ENCODE data around the gene EIF2B5.

- TF ChIP-seq POLR2A (IDR thresholded peaks at IDR 0.05; ENCODE audit: low read depth, low read length) (no peak), TAF1 (IDR thresholded peaks at IDR 0.05; ENCODE audit: borderline replicate concordance, low read depth, low read length) (no peak)
These were observed 37.7 kb downstream of the EIF2B5 start for GRCh38 chr3:184172681-184173373.
